SK-N-SH (cell line): ENCODE measurements around the gene KRTAP19-2. TPM values are rescaled to one million over a fixed set of nuclear protein-coding genes. Genes with fewer than 3 reads are reported as not detected.

Experiments used
- CTCF ChIA-PET: fragments of 300-600, 350-600 bp; formaldehyde crosslinking; extraction: SDS; loops from one replicate; lab custom pipeline; 2021; lab: Yijun Ruan, JAX
- POLR2A ChIA-PET: fragments of 350-600 bp; sonication (Branson Sonifier 250); formaldehyde crosslinking; extraction: SDS; loops from one replicate; lab custom pipeline; 2020; ENCODE audit warnings: antibody characterized with exemption, inconsistent platforms; lab: Yijun Ruan, JAX
- DNase-seq: peaks from one replicate; pipeline ENCODE4 v3.0.0; 2012
- H2AFZ ChIP-seq: fragments of 200-600 bp; sonication (generic); 2 replicates; pipeline ENCODE4 v1.8.1; 2016; ENCODE audit warnings: antibody characterized with exemption, mild to moderate bottlenecking, low read depth
- H3F3A ChIP-seq: fragments of 200-600 bp; sonication (generic); replicated peaks from 2 replicates; pipeline ENCODE3; 2016; ENCODE audit warnings: antibody characterized with exemption, mild to moderate bottlenecking; ENCODE audit not compliant: insufficient read depth
- H3K27ac ChIP-seq, 2 experiments: fragments of 200-500 bp in 1 of 2; fragments of 200-600 bp in 1 of 2; sonication (Bioruptor generic) in 1 of 2; sonication (generic), shearing (Covaris generic) in 1 of 2; 2 replicates each; pipeline versions ENCODE4 v1.5.1 to v1.6.1; 2014 to 2016; ENCODE audit warnings: low read depth in 2 of 2, inconsistent platforms in 1 of 2, low read length in 1 of 2, mild to moderate bottlenecking in 1 of 2, mixed read lengths in 1 of 2
- H3K27me3 ChIP-seq: fragments of 200-600 bp; sonication (generic), shearing (Covaris generic); 2 replicates; pipeline ENCODE4 v1.6.1; 2016; ENCODE audit warnings: mixed run types; ENCODE audit not compliant: insufficient read depth
- H3K36me3 ChIP-seq, 2 experiments: fragments of 200-500 bp in 1 of 2; fragments of 200-600 bp in 1 of 2; sonication (Bioruptor generic) in 1 of 2; sonication (generic) in 1 of 2; replicated peaks in 1 of 2; 2 replicates each; pipeline versions ENCODE3 to v1.5.1; 2014 to 2016; ENCODE audit warnings: low read length in 1 of 2, mild to moderate bottlenecking in 1 of 2; ENCODE audit not compliant: insufficient read depth in 2 of 2, control insufficient read depth in 1 of 2
- H3K4me1 ChIP-seq, 2 experiments: fragments of 200-500 bp in 1 of 2; fragments of 200-600 bp in 1 of 2; sonication (Bioruptor generic) in 1 of 2; sonication (generic), shearing (Covaris generic) in 1 of 2; 2 replicates each; pipeline versions ENCODE4 v1.5.1 to v1.6.1; 2014 to 2016; ENCODE audit warnings: low read depth in 1 of 2, low read length in 1 of 2, mixed run types in 1 of 2; ENCODE audit not compliant: insufficient read depth in 2 of 2, control insufficient read depth in 1 of 2
- H3K4me2 ChIP-seq: fragments of 200-600 bp; sonication (generic), shearing (Covaris generic); 2 replicates; pipeline ENCODE4 v1.6.1; 2017; ENCODE audit warnings: mixed run types
- H3K4me3 ChIP-seq, 2 experiments: fragments of 200-500 bp in 1 of 2; fragments of 200-600 bp in 1 of 2; sonication (Bioruptor generic) in 1 of 2; sonication (generic), shearing (Covaris generic) in 1 of 2; 2 replicates each; pipeline versions ENCODE4 v1.5.1 to v1.8.1; 2014 to 2016; ENCODE audit warnings: low read depth in 2 of 2, inconsistent platforms in 1 of 2, low read length in 1 of 2, mild to moderate bottlenecking in 1 of 2, mixed read lengths in 1 of 2, moderate library complexity in 1 of 2
- H3K79me2 ChIP-seq: fragments of 200-600 bp; sonication (generic); 2 replicates; pipeline ENCODE4 v1.8.1; 2017; ENCODE audit warnings: mild to moderate bottlenecking; ENCODE audit not compliant: insufficient read depth
- H3K9ac ChIP-seq: fragments of 200-600 bp; sonication (generic); 2 replicates; pipeline ENCODE4 v1.6.1; 2017; ENCODE audit warnings: mixed run types
- H3K9me2 ChIP-seq: fragments of 200-600 bp; sonication (generic); 2 replicates; pipeline ENCODE4 v1.6.1; 2017; ENCODE audit warnings: mixed run types
- H3K9me3 ChIP-seq: fragments of 200-600 bp; sonication (generic); 2 replicates; pipeline ENCODE4 v1.6.1; 2017; ENCODE audit warnings: mixed run types, mild to moderate bottlenecking, moderate library complexity
- H4K20me1 ChIP-seq: fragments of 200-600 bp; sonication (generic); 2 replicates; pipeline ENCODE4 v1.6.1; 2017; ENCODE audit warnings: mild to moderate bottlenecking, mixed run types; ENCODE audit not compliant: insufficient read depth
- CHD2 ChIP-seq: fragments of 150-350 bp; IDR thresholded peaks from 2 replicates; pipeline ENCODE4 v1.6.1; 2018; ENCODE audit warnings: low read length; ENCODE audit not compliant: partially characterized antibody
- CTCF ChIP-seq: fragments of 200-600 bp; sonication (generic); IDR thresholded peaks from 2 replicates; pipeline ENCODE4 v1.6.1; 2017; ENCODE audit warnings: antibody characterized with exemption, mild to moderate bottlenecking, moderate library complexity
- EP300 ChIP-seq, 2 experiments: IDR thresholded peaks; 2 replicates each; pipeline versions ENCODE4 v1.4.0 to v1.6.1; 2012; ENCODE audit warnings: borderline replicate concordance in 1 of 2, low read depth in 1 of 2, low read length in 1 of 2
- FOXJ3 ChIP-seq: sonication (generic); formaldehyde crosslinking; IDR thresholded peaks from 2 replicates; pipeline ENCODE4 v1.5.1; 2020; ENCODE audit warnings: mild to moderate bottlenecking, missing genetic modification reagents
- GABPA ChIP-seq: IDR thresholded peaks from 2 replicates; pipeline ENCODE4 v1.4.0; 2012; ENCODE audit warnings: low read depth, mild to moderate bottlenecking
- MAX ChIP-seq: IDR thresholded peaks from 2 replicates; pipeline ENCODE4 v1.4.0; 2012; ENCODE audit warnings: low read depth
- RAD21 ChIP-seq: IDR thresholded peaks from 2 replicates; pipeline ENCODE4 v1.6.1; 2012; ENCODE audit warnings: mild to moderate bottlenecking, low read length
- RCOR1 ChIP-seq: fragments of 150-350 bp; IDR thresholded peaks from 2 replicates; pipeline ENCODE4 v1.6.1; 2017; ENCODE audit warnings: antibody characterized with exemption, low read length
- RFX5 ChIP-seq: IDR thresholded peaks from 2 replicates; pipeline ENCODE4 v1.6.1; 2012; ENCODE audit warnings: mild to moderate bottlenecking, improper control_type of control experiment, low read length
- SMC3 ChIP-seq: IDR thresholded peaks from 2 replicates; pipeline ENCODE4 v1.6.1; 2012; ENCODE audit warnings: low read depth, low read length, improper control_type of control experiment
- TAF1 ChIP-seq: IDR thresholded peaks from 2 replicates; pipeline ENCODE4 v1.6.1; 2012; ENCODE audit warnings: low read depth, mild to moderate bottlenecking, low read length, moderate library complexity, borderline replicate concordance
- WGBS: methylation state at CpG from one replicate; pipeline ENCODE4 v1.1.6; 2017; ENCODE audit warnings: low lambda C conversion rate; 5-methylcytosine and 5-hydroxymethylcytosine counted together
- polyA plus RNA-seq, 3 experiments: library from polyadenylated mRNA; depleted of rRNA; stranded (reverse); fragments of >200 nt; gene quantifications; 2 replicates each; pipeline ENCODE4 v1.2.3, GENCODE V29; 2012
- TF ChIP-seq, protein P1 (sequence below): fragments of 150-350 bp; IDR thresholded peaks from 2 replicates; pipeline ENCODE4 v1.6.1; 2016; ENCODE audit warnings: mild to moderate bottlenecking, low read depth, low read length

Gene KRTAP19-2
- polyA plus RNA-seq, 1 of the 3 experiments (the other 2 are of a cell fraction), result not detected

GRCh38 chr21:30463713-30464112 is 23.5 kb downstream of the KRTAP19-2 start:
- CTCF ChIA-PET, result interaction anchor here (0.6 to 0.7 kb wide), 3 partner anchors 9 to 12 kb away, joined by 3 read pairs; no protein-coding TSS in a partner anchor
- no peaks in the 10 kb centered on the region for H3K4me1 ChIP-seq
- POLR2A ChIA-PET, result no interaction called here

GRCh38 chr21:30448514-30448913 is 38.7 kb downstream of the KRTAP19-2 start:
- no peak overlapping the region for H3K4me2 ChIP-seq
- H3K9me3 ChIP-seq, result no peaks in the 10 kb centered on the region
- no peaks in the 10 kb centered on the region for H3K9me2 ChIP-seq
- H3K9ac ChIP-seq, result no peak overlapping the region
- ChIA-PET CTCF (interaction anchor here (1.4 kb wide), 1 partner anchor 15 kb away, joined by 6 read pairs; no protein-coding TSS in a partner anchor), POLR2A (no interaction called here)
- no peaks in the 10 kb centered on the region for H3K79me2 ChIP-seq
- H3K4me3 ChIP-seq, result no peak overlapping the region
- no peak overlapping the region for H2AFZ ChIP-seq
- no peaks in the 10 kb centered on the region for H4K20me1 ChIP-seq
- H3K27me3 ChIP-seq, result no peaks in the 10 kb centered on the region
- H3K27ac ChIP-seq, result no peak overlapping the region
- no peak for DNase-seq
- WGBS, result 1% methylated on average over 3 of the region's 3 CpGs
- no peaks in the 10 kb centered on the region for H3K36me3 ChIP-seq
- H3K4me1 ChIP-seq, result no peaks in the 10 kb centered on the region
- H3F3A ChIP-seq, result no peaks in the 10 kb centered on the region
- TF ChIP-seq MAX, result no peak
- no peak for TF ChIP-seq CHD2
- TF ChIP-seq RFX5, result no peak
- no peak for TF ChIP-seq GABPA
- TF ChIP-seq, protein P1, sequence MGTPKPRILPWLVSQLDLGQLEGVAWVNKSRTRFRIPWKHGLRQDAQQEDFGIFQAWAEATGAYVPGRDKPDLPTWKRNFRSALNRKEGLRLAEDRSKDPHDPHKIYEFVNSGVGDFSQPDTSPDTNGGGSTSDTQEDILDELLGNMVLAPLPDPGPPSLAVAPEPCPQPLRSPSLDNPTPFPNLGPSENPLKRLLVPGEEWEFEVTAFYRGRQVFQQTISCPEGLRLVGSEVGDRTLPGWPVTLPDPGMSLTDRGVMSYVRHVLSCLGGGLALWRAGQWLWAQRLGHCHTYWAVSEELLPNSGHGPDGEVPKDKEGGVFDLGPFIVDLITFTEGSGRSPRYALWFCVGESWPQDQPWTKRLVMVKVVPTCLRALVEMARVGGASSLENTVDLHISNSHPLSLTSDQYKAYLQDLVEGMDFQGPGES, result no peak
- TF ChIP-seq RCOR1, result no peak
- TF ChIP-seq, all 33 proteins: peak for 0

More at GRCh38 chr21:30463713-30464112, 23.5 kb downstream of the KRTAP19-2 start:
- Histone ChIP-seq H4K20me1 (no peaks in the 10 kb centered on the region), H3K9me3 (no peaks in the 10 kb centered on the region), H3F3A (no peaks in the 10 kb centered on the region), H3K4me3 (no peak overlapping the region; a peak in 1 of 4 replicates), H3K36me3 (no peaks in the 10 kb centered on the region), H3K79me2 (no peaks in the 10 kb centered on the region), H3K9ac (no peak overlapping the region), H3K9me2 (no peaks in the 10 kb centered on the region), H2AFZ (no peak overlapping the region), H3K4me2 (no peak overlapping the region), H3K27ac (no peak overlapping the region), H3K27me3 (no peaks in the 10 kb centered on the region)
- 7% methylated on average over 3 of the region's 3 CpGs for whole genome bisulfite sequencing
- TF ChIP-seq TAF1 (no peak), FOXJ3 (no peak), CTCF (peak; percentile 74), SMC3 (peak; percentile 32; the same call in 1 of the 2 replicates), EP300 (IDR thresholded peaks at IDR 0.05; ENCODE audit: borderline replicate concordance in 1 of 2, low read depth in 1 of 2, low read length in 1 of 2) (no peak), RAD21 (peak; percentile 35; the same call in 1 of the 2 replicates)
- DNase-seq, result peak; percentile 12
